Renal cortex interstitium (tissue), 11 donors: ENCODE measurements around the gene CARMIL1. TPM values are rescaled to one million over a fixed set of nuclear protein-coding genes. Genes with fewer than 3 reads are reported as not detected.
A peak's percentile ranks its signal among the peaks of the same experiment; 100 is the strongest.

ENCODE experiments used
- DNase-seq, 11 donors: peaks; one replicate each; pipeline ENCODE4 v3.0.0-alpha.2; 2013; ENCODE audit warnings: low read depth in 9 of 11, low spot score in 4 of 11; ENCODE audit errors: extremely low read depth in 1 of 11
- polyA plus RNA-seq, 3 donors: library from polyadenylated mRNA; unstranded; fragments of 120-200 nt; gene quantifications; one replicate each; pipeline ENCODE4 v1.2.1, GENCODE V29; 2013; ENCODE audit not compliant: insufficient read length in 3 of 3

The CARMIL1 gene
- polyA plus RNA-seq, 3 donors = 87.1 to 120 (median 120) TPM

DNA sequence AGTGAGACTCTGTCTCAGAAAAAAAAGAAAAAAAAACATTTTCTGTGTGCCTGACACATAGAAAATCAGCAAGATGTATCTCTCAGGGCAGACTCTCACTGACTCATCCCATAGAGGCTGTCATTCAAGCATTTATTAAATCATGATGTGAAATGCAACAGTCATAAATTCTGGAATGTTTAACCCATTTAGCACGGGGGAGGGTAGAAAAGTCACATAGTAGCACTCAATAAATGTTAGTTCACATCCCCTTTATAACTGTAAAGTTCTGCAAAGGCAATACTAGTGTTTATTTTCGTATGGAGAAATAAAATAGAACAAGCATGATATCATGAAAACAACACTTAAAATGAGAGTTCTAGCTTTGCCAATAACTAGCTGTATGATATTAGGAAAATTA is 15.5 kb upstream of the CARMIL1 start:
- no peak for DNase-seq

DNA sequence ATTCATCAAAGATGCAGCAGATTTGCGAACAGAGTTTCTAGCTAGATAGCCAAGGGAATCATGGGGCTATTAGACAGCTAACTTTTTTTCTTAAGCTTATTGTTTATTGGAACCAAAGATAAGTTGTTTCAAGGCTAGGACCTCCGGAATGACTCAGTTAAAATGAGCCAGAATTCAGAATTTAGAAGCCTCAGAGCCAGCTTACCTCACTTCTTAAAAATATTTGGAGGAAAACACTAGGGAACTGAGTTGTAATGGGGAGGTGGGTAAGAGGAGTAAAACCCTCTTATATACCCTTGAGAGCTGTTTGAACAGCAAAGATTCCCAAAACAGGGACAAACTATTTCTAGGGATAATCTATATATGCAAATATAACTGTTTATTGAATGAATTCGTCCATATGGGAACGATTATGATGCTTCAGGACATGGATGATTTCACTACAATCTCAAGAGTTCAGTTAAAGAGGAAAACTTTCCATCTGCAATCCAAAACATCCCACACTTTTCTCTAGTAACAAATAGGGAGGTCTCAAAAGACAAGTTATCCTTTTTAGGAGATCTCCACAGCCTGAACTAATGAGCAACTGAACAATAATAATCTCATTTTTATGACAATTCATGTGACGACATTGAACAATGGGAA is 12.6 kb upstream of the CARMIL1 start:
- no peak for DNase-seq

DNA sequence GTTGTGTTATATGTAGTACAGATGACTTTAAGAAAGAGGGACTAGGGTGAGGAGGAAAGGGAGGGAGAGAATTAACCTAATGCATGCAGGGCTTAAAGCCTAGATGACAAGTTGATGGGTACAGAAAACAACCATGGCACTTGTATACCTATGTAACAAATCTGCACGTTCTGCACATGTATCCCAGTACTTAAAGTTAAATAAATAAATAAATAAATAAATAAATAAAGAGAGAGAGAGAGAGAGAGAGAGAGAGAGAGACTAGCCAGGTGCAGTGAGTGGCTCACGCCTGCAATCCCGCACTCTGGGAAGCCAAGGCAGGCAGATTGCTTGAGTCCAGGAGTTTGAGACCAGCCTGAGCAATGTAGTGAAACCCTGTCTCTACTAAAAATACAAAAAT is 11.5 kb upstream of the CARMIL1 start:
- DNase-seq = no peak

DNA sequence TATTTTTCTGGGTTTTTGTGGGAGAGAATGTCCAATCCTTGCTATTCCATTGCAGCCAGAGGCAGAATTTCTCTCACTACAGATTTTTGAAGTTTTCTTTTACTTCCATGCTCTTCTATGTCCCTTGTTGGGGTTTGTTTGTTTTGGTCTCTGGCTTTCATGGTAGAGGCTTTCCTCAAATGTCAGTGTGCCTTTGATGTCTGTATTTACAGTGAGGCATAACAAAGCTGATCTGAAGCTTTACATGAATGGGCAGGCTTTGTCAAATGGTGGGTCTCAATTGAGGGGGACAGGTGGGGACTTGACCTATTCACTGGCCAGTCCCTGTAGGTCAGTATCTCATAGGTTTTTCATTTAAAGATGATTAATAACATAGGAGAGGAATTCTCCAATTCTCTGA is 8.6 kb upstream of the CARMIL1 start:
- no peak for DNase-seq

DNA sequence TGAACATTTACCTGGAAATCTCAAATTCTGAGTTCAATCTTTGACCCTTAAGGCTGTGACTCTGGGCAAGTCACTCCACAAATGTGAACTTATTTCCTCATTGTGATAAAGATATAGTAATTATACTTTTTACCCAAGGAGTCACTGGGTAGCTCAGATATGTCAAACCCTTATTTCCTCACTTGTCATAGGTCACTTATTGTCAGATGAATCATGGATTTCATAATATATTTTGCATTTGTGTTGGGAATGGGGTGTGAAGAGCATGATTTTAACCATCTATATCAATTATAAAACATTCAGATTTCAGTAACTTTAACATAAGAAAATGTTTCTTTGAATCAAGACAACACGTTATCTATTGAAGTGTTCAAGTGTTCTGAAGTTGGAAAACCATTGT is 3.7 kb upstream of the CARMIL1 start:
- DNase-seq = no peak

DNA sequence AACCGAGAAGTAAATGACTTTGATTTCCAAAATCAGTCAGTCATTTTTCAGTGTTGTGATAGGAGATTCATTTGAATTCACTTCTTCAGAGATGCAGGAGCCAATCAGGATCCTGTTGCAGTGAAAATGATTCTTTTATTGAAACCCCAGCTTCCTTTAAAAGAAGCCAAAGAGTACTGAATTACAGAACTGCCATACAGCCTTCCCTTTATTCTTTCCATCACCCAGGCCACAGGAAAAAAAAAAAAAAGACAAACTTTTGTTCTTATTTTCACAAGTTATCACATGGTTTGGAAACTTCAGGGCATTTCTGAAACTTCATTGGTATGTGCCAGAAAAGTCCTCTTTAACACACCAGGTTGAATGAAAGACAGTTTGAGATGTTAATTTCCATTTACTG is 1.8 kb upstream of the CARMIL1 start:
- no peak for DNase-seq

DNA sequence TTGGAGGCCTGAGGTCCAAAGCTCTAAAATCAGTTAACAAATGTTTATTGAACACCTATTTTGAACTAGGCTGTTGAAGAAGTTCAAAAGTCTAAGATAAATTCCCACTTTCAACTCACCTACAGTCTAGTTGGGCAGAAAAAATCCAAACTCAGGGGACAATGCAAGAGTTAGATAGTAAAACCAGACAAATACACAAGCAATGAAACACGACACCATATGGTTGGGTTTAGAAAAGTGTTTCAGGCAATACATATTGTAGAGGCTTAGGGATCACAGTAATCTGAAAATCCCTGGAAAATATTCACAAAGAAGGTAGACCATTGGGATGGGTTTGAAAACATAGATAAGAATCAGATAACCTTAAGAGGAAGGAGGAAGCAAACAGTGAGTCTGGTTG is 1.3 kb upstream of the CARMIL1 start:
- no peak for DNase-seq

DNA sequence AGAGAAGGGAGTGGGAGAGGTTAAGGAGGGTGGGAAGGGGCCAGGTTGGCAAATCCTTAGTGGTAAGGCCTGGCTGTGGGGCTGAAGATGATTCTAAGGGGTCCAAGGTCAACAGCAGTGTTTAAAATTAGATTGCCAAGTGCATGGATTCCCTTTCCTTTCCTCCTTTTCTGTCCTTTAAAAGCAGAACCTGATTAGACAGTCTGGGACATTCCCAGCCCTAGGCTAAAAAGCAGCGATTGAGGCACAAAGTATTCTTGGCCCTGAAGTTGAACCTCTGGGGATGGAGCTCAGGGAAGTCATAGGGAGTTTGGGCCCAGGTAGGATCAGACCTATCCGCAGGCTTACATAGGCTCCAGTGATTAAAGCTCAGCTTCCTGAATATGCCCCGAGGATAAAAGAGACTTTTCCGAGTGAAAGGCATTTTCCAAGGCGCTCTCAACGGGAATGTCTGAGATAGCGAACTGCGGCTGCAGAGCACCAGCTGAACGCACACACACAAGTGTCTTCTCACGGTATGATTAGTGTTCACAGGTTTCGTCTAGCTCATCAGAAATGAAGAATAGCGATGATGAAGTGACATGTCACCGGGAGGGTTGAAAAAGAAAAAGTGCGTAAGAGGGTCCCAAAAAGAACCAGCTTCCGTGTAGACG is 787 bp upstream of the CARMIL1 start:
- no peak for DNase-seq

DNA sequence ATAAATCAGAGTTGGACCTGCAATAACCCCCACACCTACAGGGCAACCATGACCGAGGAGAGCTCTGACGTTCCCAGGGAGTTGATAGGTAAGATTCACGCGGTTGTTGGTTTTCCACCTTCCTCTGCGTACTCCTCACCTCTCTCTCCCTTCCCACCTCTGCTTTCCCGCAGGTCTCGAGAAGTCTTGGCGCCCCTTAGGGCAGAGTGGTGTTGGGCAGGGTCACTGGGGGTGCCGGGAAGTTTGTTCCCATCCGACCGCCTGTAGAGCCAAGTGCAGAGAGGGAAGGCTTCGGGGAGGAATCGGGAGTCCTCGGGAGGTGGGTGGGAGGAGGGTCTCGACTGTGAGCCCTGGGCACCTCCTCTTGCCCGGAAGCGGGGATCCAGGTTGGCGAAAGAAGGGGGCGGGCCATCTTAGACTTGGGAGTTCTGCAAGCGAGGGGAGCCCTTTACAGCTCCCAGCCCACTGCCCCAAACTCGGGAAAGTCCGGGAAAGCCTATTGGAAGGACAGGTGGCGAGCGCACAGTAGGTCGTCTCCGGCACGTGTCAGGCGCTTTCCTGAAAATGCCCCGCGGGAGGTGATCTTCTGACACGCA is 672 bp downstream of the CARMIL1 start:
- peak in 4 of 11 donors; percentile 25 to 41 (median 38) for DNase-seq

DNA sequence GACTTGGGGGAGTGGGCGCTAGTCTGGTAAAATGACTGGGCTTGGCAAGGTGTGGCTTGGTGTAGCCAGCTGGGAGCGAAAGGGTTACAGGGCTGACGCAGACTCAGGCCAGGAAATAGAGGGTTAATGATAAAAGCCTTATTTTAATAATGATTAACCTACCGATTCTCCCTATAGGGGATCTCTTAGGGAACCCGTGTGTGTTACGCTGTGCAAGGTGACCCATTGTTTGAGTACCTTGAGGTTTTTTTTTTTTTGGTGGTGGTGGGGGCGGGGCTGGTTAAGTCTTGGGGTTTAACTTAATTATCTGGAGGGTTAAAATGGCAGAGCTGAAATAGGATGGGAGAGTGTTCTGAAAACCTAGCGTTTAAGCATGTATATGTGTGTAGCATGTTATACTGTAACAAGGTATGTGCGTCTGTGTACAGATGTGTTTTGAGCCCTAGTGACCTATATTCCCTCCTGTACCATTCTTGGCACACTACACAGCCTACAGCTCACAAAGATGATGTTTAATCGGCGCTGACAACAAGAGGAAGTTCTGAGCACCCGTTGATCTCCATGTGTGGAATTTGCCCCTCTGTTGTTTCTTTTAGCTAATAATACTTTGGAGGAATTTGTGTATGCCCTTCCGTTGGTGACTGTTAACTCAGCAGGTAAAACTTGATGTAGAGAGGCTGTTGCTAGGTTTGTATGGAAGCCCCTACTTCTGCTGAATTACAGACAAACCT is 1.3 kb downstream of the CARMIL1 start:
- DNase-seq = peak in 1 of 11 donors; percentile 32

DNA sequence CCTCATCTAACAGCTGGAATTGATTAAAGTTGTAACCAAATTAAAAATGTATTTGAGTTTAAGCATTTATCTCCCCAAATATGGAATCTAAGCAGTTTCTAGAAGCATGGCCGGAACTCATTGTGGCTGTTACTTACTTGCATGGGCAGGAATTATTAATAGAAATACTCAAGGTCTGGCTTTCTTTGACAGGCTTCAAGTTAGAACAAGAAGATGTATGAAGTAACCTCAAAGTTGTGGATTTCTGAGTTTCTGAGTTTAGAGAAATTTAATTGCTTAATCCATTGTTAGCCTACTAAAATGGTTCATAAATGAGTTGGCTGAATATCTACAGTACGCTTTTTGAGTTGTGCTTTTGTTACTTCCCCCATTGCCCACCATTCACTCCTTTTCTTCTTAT is 7.7 kb downstream of the CARMIL1 start:
- DNase-seq = no peak

DNA sequence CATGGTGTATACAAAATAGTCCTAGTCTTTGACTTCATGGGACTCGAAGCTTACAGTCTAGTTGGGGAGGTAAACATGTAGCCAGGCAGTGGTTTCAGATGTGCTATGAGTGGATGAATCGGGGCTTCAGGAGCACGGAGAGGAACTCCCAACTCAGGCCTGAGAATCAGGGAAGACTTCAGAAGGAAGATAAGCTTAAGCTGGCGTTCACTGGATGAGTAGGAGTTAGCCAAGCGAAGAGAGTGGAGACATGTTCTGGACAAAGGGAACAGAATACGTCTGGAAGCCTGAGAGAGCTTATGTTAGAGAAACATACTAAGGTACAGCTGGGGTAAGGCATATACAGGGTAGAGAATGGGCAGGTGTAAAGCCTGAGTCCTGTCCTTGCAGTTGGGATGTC is 8.8 kb downstream of the CARMIL1 start:
- no peak for DNase-seq

DNA sequence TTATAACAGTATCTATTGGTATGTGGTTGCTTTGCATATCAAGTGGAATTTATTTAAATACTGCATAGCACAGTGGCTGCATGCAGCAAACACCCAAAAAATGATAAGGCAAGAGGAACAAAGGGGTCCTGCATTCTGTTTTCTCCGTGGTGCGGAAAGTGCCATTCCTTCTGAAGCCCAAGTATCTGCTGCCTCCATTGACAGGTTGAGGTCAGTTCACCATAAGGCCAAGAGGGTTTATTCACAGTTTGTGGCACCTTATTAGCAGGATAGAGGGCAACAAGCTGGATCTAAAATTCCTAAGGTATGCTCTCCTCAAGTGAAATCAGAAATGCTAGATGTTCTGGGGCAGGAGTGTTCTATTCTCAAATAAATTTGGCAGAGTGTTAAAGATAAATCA is 9.3 kb downstream of the CARMIL1 start:
- DNase-seq = no peak

DNA sequence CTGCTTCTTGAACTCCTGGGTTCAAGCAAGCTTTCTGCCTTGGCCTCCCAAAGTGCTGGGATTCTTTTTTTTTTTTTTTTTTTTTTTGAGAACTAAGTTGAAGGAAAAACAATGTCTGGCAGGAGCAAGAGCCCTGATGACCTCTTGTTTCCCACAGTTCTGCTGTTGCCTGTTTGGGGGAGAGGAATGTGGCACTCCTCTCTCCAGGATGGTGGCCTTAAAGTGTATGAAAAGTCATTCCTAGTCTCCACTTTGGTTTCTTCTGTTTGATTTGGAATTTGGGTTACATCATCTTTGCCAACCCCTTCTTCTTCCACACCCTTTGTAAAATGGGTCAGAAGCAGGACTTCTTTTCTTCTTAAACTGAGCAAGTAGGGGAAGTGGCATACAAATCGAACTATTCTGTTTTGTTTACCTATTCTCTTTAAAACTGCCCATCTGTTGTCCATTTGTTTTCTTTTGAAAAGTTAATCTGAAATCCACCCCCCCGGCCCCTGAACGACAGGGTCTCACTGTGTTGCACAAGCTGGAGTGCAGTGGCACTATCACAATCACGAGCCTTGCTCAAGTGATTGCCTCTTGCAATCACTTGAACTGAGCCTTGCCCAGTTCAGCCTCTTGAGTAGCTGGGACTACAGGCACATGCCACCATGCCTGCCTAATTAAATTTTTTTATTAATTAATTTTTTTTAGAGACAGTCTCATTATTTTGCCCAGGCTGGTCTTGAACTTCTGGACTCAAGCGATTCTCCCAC is 11.3 kb downstream of the CARMIL1 start:
- DNase-seq = no peak

DNA sequence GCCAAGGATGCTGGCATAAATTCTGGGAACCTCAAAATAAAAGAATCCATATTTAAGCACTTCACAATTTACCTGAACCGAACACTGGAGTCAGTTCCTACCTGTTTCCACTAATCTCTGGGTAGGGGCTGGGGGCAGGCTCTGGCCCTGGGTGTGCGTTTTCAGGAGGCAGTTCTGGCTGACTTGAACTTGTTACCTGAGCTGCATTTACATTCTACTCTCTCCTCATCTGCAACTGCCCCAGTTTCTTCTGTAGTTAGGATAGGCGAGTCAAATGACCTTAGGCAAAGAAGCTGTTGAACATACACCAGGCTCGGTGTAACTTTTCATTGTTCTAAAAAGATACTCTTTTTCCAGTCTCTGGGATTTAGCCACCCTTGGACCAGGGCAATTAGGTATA is 13.2 kb downstream of the CARMIL1 start:
- DNase-seq = no peak

DNA sequence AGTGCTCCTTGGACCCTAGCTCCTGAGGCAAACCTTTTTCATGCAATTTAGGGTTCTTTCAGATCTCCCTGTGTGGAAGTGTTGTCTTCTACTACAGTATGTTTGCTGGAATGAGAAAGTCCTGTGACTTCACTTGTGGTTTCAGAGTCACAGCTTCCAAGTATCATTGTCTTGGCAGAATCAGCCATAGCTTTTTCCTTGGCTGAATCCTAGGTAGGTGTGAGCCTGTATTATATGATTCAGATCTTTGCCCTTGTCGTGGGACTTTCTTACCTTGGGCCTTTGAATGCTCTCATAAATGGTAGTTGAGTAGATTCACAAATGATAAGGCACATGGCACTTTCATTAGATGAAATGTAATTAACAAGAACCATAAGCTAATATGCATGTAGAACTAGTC is 16.5 kb downstream of the CARMIL1 start:
- no peak for DNase-seq

DNA sequence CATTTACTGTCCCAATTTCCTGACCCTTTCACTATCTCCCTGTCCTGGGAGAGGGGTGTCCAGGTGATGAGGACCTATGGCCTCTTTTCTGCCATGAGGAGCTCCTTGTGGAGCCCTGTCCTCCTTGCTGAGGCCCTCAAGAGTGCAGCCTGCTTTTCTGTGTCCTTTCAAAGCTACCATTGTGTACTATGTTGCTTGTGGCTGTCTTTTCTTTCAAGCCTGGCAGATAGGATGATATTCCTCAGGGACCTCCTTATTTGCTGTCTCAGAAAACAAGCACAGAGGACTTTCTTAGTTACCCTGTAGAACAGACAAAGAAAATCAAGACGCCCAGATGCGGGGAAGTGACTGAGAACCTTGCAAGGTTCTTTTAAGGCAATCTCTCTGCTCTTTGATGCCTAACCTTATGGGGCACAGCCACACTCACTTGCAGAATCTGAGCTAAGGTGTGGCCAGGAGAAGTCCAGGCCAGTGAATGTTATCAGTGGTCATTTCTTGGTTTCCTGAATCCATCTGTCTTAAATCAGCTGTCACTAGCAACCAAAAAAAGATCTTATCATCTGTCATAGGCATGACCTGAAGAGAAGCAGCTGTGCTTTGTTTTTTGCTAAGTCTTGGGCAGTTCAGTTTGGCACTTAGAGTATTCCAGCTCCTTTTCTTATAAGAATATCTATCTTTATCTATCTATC is 17.2 kb downstream of the CARMIL1 start:
- DNase-seq = no peak

DNA sequence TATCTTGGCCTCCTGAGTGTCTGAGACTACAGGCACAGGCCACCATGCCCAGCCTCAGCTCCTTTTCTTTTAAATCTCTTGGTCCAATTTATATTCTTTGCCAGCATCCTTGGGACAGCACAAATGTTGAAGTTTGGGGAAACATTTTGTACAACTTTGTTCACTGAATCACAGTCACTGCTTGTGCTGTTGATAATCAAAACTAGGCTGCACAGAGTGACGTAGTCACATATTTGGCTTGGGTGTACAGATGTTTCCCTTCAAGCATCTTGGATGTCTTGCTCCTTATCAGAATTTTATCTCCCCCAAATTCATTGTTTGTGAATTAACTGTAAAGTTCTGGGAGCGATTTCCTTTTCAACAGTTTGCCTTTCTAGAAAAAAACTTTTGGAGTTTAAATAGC is 17.9 kb downstream of the CARMIL1 start:
- DNase-seq = peak in 7 of 11 donors; percentile 16 to 62 (median 42)
